PC-3 (cell line): ENCODE measurements around the gene PSMB1.

ENCODE experiments used
- EZH2 ChIP-seq: fragments of 300-600 bp; sonication (generic); IDR thresholded peaks from one replicate; pipeline ENCODE4 v1.6.1; 2017; ENCODE audit warnings: antibody characterized with exemption, mild to moderate bottlenecking, low read length; ENCODE audit not compliant: unreplicated experiment
- EZH2phosphoT487 ChIP-seq: fragments of 300-600 bp; sonication (generic); IDR thresholded peaks from 2 replicates; pipeline ENCODE4 v1.6.1; 2018; ENCODE audit warnings: mild to moderate bottlenecking, antibody characterized with exemption, low read length, borderline replicate concordance
- TF ChIP-seq, protein P1 (sequence below): fragments of 300-600 bp; sonication (generic); conservative IDR thresholded peaks from 2 replicates; pipeline ENCODE4 v1.5.1; 2017; ENCODE audit warnings: antibody characterized with exemption, low read depth, mild to moderate bottlenecking, low read length

DNA sequence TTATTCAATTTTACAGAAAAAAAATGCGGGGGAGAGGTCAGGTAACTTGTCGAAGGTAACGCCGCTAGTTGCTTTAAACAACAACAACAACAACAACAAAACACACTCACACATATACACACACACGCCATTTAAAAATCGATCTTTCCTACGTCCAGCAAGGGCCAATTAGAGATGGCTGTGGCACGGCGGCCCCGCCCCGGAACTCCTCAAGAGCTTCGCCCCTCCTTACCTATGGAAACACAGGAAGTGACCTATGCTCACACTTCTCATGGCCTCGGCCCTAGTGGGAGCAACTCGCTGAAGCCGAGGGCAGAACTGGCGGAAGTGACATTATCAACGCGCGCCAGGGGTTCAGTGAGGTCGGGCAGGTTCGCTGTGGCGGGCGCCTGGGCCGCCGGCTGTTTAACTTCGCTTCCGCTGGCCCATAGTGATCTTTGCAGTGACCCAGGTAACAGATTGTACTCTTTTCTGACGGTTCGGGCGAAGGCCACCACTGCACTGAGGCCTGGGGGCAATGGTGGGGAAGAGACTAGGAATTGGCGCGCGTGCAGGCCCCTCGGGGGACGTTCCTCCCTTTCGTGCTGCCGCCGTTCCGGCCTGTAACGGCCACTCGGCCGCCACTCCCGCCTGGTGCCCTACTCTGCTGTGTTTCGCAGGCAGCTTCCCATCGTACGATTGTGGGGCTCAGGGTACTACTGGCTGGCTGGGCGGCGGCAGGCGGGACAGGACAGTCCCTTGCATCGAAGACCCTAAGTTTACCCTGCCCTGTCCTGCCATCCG lies 1.1 kb upstream of the PSMB1 start, which contains the start of gene TBP:
- TF ChIP-seq, protein P1, sequence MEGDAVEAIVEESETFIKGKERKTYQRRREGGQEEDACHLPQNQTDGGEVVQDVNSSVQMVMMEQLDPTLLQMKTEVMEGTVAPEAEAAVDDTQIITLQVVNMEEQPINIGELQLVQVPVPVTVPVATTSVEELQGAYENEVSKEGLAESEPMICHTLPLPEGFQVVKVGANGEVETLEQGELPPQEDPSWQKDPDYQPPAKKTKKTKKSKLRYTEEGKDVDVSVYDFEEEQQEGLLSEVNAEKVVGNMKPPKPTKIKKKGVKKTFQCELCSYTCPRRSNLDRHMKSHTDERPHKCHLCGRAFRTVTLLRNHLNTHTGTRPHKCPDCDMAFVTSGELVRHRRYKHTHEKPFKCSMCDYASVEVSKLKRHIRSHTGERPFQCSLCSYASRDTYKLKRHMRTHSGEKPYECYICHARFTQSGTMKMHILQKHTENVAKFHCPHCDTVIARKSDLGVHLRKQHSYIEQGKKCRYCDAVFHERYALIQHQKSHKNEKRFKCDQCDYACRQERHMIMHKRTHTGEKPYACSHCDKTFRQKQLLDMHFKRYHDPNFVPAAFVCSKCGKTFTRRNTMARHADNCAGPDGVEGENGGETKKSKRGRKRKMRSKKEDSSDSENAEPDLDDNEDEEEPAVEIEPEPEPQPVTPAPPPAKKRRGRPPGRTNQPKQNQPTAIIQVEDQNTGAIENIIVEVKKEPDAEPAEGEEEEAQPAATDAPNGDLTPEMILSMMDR, result no peak
- no peak for TF ChIP-seq EZH2
- no peak for TF ChIP-seq EZH2phosphoT487
